Calu3 (cell line): Measurements from ENCODE around the gene MLF2. TPM values are rescaled to one million over a fixed set of nuclear protein-coding genes. Genes with fewer than 3 reads are reported as not detected.

Experiments
- BruUV-seq: library from RNA; stranded (reverse); fragments of 400-500 nt; replicated peaks from 2 replicates; lab custom pipeline; 2021; lab: Mats Ljungman, UMichigan
- CTCF ChIA-PET: fragments of 300-600 bp; sonication (Branson Sonifier 250); formaldehyde crosslinking; loops from one replicate; lab custom pipeline; 2022; ENCODE audit warnings: antibody characterized with exemption; lab: Charles Lee
- DNase-seq: peaks from one replicate; pipeline ENCODE4 v3.0.0; 2022
- H3K27ac Mint-ChIP-seq: one replicate; pipeline ENCODE4 v1.8.0; 2022; ENCODE audit warnings: mixed read lengths; ENCODE audit not compliant: unreplicated experiment
- H3K27me3 Mint-ChIP-seq: one replicate; pipeline ENCODE4 v1.8.0; 2022; ENCODE audit warnings: mixed read lengths; ENCODE audit not compliant: unreplicated experiment
- H3K36me3 Mint-ChIP-seq: one replicate; pipeline ENCODE4 v1.8.0; 2022; ENCODE audit warnings: mild to moderate bottlenecking, moderate library complexity, mixed read lengths; ENCODE audit not compliant: insufficient read depth, unreplicated experiment
- H3K4me1 Mint-ChIP-seq: one replicate; pipeline ENCODE4 v1.8.0; 2022; ENCODE audit warnings: mild to moderate bottlenecking, low read depth, mixed read lengths; ENCODE audit not compliant: unreplicated experiment
- H3K4me3 Mint-ChIP-seq: one replicate; pipeline ENCODE4 v1.8.0; 2022; ENCODE audit warnings: mild to moderate bottlenecking, low read depth, moderate library complexity, mixed read lengths; ENCODE audit not compliant: unreplicated experiment
- H3K9me3 Mint-ChIP-seq: one replicate; pipeline ENCODE4 v1.8.0; 2022; ENCODE audit warnings: low read depth, mixed read lengths; ENCODE audit not compliant: unreplicated experiment
- CTCF ChIP-seq: fragments of 200-600 bp; IDR thresholded peaks from one replicate; pipeline ENCODE4 v1.8.0; 2022; ENCODE audit warnings: antibody characterized with exemption; ENCODE audit not compliant: unreplicated experiment
- intact Hi-C: fragments of 100-400 bp; cut with micrococcal nuclease; formaldehyde crosslinking; loops from one replicate; pipeline ENCODE4 v1.10.0; 2022; ENCODE audit not compliant: unreplicated experiment
- total RNA-seq: library from RNA; stranded (reverse); gene quantifications from 2 replicates; pipeline ENCODE4 v1.2.3, GENCODE V29; 2022

Gene MLF2
- total RNA-seq, 1 experiment from 2014 or later = 176 TPM

DNA sequence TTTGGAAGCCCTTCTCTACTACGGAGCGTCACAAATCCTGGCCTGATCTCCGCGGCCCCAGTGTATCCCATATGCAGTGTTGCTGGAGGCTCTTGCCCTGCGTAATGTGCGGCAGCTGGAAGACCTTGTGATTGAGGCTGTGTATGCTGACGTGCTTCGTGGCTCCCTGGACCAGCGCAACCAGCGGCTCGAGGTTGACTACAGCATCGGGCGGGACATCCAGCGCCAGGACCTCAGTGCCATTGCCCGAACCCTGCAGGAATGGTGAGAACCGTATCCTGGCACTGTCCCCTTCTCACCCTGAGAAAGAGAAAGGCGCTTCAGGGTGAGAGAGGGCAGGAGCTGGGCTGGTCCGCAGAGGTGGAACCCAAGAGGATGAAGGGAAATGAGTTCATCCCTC, 23.8 kb downstream of the MLF2 start:
- Mint-ChIP-seq H3K4me3 (no peak overlapping the region), H3K4me1 (no peaks in the 10 kb centered on the region), H3K27ac (no peak overlapping the region), H3K9me3 (no peaks in the 10 kb centered on the region), H3K27me3 (no peaks in the 10 kb centered on the region), H3K36me3 (peaks cover 23% of the 10 kb centered on the region)
- TF ChIP-seq CTCF = no peak
- no TSS peak for BruUV-seq
- no peak for DNase-seq
- intact Hi-C loops = no loop called here
- CTCF ChIA-PET = no interaction called here

DNA sequence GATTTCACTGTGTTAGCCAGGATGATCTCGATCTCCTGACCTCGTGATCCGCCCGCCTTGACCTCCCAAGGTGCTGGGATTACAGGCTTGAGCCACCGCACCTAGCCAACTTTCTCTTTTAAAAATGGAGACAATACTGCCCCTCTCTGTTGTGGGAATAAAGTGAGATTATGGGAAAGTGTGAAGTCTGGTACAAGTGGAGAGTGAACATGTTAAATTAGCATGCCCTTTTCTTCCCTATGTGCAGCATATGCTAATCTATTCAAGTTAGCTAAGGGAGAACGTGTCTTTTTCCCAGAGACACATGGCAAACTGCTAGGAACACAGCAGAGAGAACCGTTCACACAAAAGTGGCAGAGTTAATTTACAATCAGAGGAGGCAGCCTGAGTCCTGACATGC, 27.6 kb downstream of the MLF2 start:
- Mint-ChIP-seq H3K9me3 (no peaks in the 10 kb centered on the region), H3K4me1 (peaks cover 15% of the 10 kb centered on the region), H3K27ac (no peak overlapping the region), H3K36me3 (peaks cover 32% of the 10 kb centered on the region), H3K4me3 (no peak overlapping the region), H3K27me3 (peaks cover under 1% of the 10 kb centered on the region)
- TF ChIP-seq CTCF = no peak
- TSS peak; percentile 79 for BruUV-seq
- CTCF ChIA-PET = interaction anchor here (2.3 kb wide), 1 partner anchor 27 kb away, joined by 13 read pairs; the partner anchor contains the start of gene MLF2
- intact Hi-C loops = no loop called here
- DNase-seq = no peak

DNA sequence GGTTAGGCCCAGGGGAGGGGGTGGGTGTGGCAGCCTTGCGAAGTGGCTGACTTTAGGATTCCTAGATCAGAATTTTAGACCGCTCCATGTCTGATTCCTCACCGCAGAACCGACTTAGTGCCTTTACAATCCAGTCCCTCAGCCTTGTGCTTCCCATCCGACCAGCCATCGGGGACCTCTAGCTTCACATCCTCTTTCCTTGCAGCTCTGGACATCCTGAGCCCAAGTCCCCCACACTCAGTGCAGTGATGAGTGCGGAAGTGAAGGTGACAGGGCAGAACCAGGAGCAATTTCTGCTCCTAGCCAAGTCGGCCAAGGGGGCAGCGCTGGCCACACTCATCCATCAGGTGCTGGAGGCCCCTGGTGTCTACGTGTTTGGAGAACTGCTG, 28.5 kb downstream of the MLF2 start:
- H3K36me3 Mint-ChIP-seq = peaks cover 22% of the 10 kb centered on the region
- intact Hi-C loops = loop anchor here (5.0 kb wide), 1 partner anchor 62 kb away; the partner anchor contains the start of gene ING4

GRCh38 chr12:6723607-6724408, 29.1 kb downstream of the MLF2 start, which contains the start of gene COPS7A:
Gene COPS7A, plus strand, starts transcription at chr12:6724046. Its CDS starts 611 bp downstream, at chr12:6724657.
- H3K27me3 Mint-ChIP-seq = peaks cover 10% of the 10 kb centered on the region
- intact Hi-C loops = loop anchor here (5.0 kb wide), 1 partner anchor 62 kb away; the partner anchor contains the start of gene ING4
- no peaks in the 10 kb centered on the region for H3K9me3 Mint-ChIP-seq
- no peak for TF ChIP-seq CTCF
- H3K27ac Mint-ChIP-seq = peak within 1 kb of the TSS; percentile 72
- no TSS peak for BruUV-seq
- H3K4me1 Mint-ChIP-seq = peaks cover 15% of the 10 kb centered on the region
- DNase-seq = peak; percentile 97
- peaks cover 16% of the 10 kb centered on the region for H3K36me3 Mint-ChIP-seq
- CTCF ChIA-PET = interaction anchor here (0.5 to 2.3 kb wide), 9 partner anchors 18 to 128 kb away, joined by 3 to 14 read pairs (median 5); partner anchors contain the start of genes MLF2, USP5 and ZNF384
- peak within 1 kb of the TSS; percentile 77 for H3K4me3 Mint-ChIP-seq

More for the DNA sequence above, 28.5 kb downstream of the MLF2 start:
- Mint-ChIP-seq H3K9me3 (no peaks in the 10 kb centered on the region), H3K4me3 (peak overlapping the region; percentile 77), H3K27ac (peak overlapping the region; percentile 72), H3K4me1 (peaks cover 15% of the 10 kb centered on the region), H3K27me3 (peaks cover 10% of the 10 kb centered on the region)
- DNase-seq = peak; percentile 16
- no peak for TF ChIP-seq CTCF
- CTCF ChIA-PET = interaction anchor here (0.6 to 2.3 kb wide), 7 partner anchors 25 to 480 kb away, joined by 3 to 14 read pairs (median 7); partner anchors contain the start of genes MLF2, USP5 and ZNF384
- no TSS peak for BruUV-seq
